Thyroid gland (tissue), 4 donors: ENCODE data around the gene LMO1. TPM values are rescaled to one million over a fixed set of nuclear protein-coding genes. Genes with fewer than 3 reads are reported as not detected.

Experiments
- DNase-seq, 2 donors: peaks; one replicate each; pipeline ENCODE4 v3.0.0-alpha.2; 2019
- H3K27ac ChIP-seq, 3 donors: fragments of 200-600 bp; sonication (generic); 1 replicate in 2 of 3; 2 replicates in 1 of 3; pipeline ENCODE4 v1.5.1; 2016 to 2019; ENCODE audit warnings: mild to moderate bottlenecking in 1 of 3, moderate library complexity in 1 of 3
- H3K27me3 ChIP-seq: fragments of 200-600 bp; sonication (generic); one replicate; pipeline ENCODE4 v1.5.1; 2019
- H3K36me3 ChIP-seq, 2 donors: fragments of 200-600 bp; sonication (generic); one replicate each; pipeline ENCODE4 v1.5.1; 2016 to 2019
- H3K4me1 ChIP-seq, 2 donors: fragments of 200-600 bp; sonication (generic); one replicate each; pipeline ENCODE4 v1.5.1; 2017 to 2019
- H3K4me3 ChIP-seq, 3 donors: fragments of 200-600 bp; sonication (generic); replicated peaks in 1 of 3; 1 replicate in 2 of 3; 2 replicates in 1 of 3; pipeline ENCODE4 v1.5.1; 2016; ENCODE audit warnings: mild to moderate bottlenecking in 1 of 3
- H3K9me3 ChIP-seq: fragments of 200-600 bp; sonication (generic); one replicate; pipeline ENCODE4 v1.5.1; 2017
- CTCF ChIP-seq, 6 experiments: fragments of 200-600 bp in 3 of 6; fragments of 450-650 bp in 3 of 6; sonication (generic) in 3 of 6; IDR thresholded peaks; one replicate each; pipeline ENCODE4 v1.5.1; 2016 to 2019; ENCODE audit warnings: antibody characterized with exemption in 6 of 6, mild to moderate bottlenecking in 2 of 6, inconsistent platforms in 1 of 6, moderate library complexity in 1 of 6
- POLR2A ChIP-seq, 2 donors: fragments of 450-650 bp; IDR thresholded peaks; one replicate each; pipeline ENCODE4 v1.6.1; 2017; ENCODE audit warnings: antibody characterized with exemption in 2 of 2, mild to moderate bottlenecking in 2 of 2, moderate library complexity in 1 of 2
- WGBS, 2 donors: methylation state at CpG; one replicate each; pipeline ENCODE4 v1.1.5; 2017; 5-methylcytosine and 5-hydroxymethylcytosine counted together
- intact Hi-C: fragments of 100-400 bp; cut with DNase I; formaldehyde crosslinking; loops from one replicate; pipeline ENCODE4 v1.15.1; 2023
- total RNA-seq, 4 donors: library from RNA; depleted of rRNA; stranded (reverse); fragments of >200 nt; gene quantifications; one replicate each; pipeline ENCODE4 v1.2.3, GENCODE V29; 2016

Gene LMO1
- total RNA-seq, 4 donors from 2014 or later = 0.59 TPM; not detected in 3

- TF ChIP-seq POLR2A (IDR thresholded peaks at IDR 0.05) = no peak
- TF ChIP-seq CTCF (IDR thresholded peaks at IDR 0.05) = no peak
- no peak overlapping the region for H3K4me3 ChIP-seq
- no peaks in the 10 kb centered on the region for H3K27me3 ChIP-seq
- DNase-seq = no peak
- H3K9me3 ChIP-seq = no peaks in the 10 kb centered on the region
- intact Hi-C loops = no loop called here
- no peaks in the 10 kb centered on the region for H3K4me1 ChIP-seq
- H3K36me3 ChIP-seq = no peaks in the 10 kb centered on the region
- H3K27ac ChIP-seq = no peak overlapping the region
- 40 to 45% methylated on average over 2 of the region's 2 CpGs for WGBS, 2 donors
Observed at GRCh38 chr11:8190431-8190830, 73.2 kb downstream of the LMO1 start.

GRCh38 chr11:8186429-8186828 is 77.2 kb downstream of the LMO1 start:
- TF ChIP-seq CTCF (IDR thresholded peaks at IDR 0.05) (no peak), POLR2A (IDR thresholded peaks at IDR 0.05) (no peak)
- H3K9me3 ChIP-seq = no peaks in the 10 kb centered on the region
- no peaks in the 10 kb centered on the region for H3K36me3 ChIP-seq
- H3K27me3 ChIP-seq = no peaks in the 10 kb centered on the region
- 83 to 88% methylated on average over 2 of the region's 2 CpGs for WGBS, 2 donors
- no peak overlapping the region for H3K4me3 ChIP-seq
- no peaks in the 10 kb centered on the region for H3K4me1 ChIP-seq
- H3K27ac ChIP-seq = no peak overlapping the region
- no peak for DNase-seq
- intact Hi-C loops = no loop called here

GRCh38 chr11:8183111-8183510 is 80.6 kb downstream of the LMO1 start:
- no peaks in the 10 kb centered on the region for H3K4me1 ChIP-seq
- intact Hi-C loops = no loop called here
- H3K4me3 ChIP-seq = no peak overlapping the region
- H3K36me3 ChIP-seq = no peaks in the 10 kb centered on the region
- H3K27ac ChIP-seq = no peak overlapping the region
- DNase-seq = no peak
- TF ChIP-seq CTCF (IDR thresholded peaks at IDR 0.05) (no peak), POLR2A (IDR thresholded peaks at IDR 0.05) (no peak)
- H3K27me3 ChIP-seq = no peaks in the 10 kb centered on the region
- 76 to 83% methylated on average over 5 of the region's 5 CpGs for WGBS, 2 donors
- H3K9me3 ChIP-seq = no peaks in the 10 kb centered on the region

GRCh38 chr11:8180469-8180868 is 83.2 kb downstream of the LMO1 start:
- Histone ChIP-seq H3K36me3 (no peaks in the 10 kb centered on the region), H3K9me3 (no peaks in the 10 kb centered on the region), H3K27me3 (no peaks in the 10 kb centered on the region), H3K4me1 (no peaks in the 10 kb centered on the region), H3K27ac (no peak overlapping the region), H3K4me3 (no peak overlapping the region)
- no peak for DNase-seq
- intact Hi-C loops = no loop called here
- TF ChIP-seq POLR2A (IDR thresholded peaks at IDR 0.05) (no peak), CTCF (IDR thresholded peaks at IDR 0.05) (no peak)
- WGBS, 2 donors = 58 to 67% methylated on average over 4 of the region's 4 CpGs

GRCh38 chr11:8178297-8178696 is 85.4 kb downstream of the LMO1 start:
- H3K27me3 ChIP-seq = no peaks in the 10 kb centered on the region
- no peak overlapping the region for H3K4me3 ChIP-seq
- 67 to 70% methylated on average over 1 of the region's 1 CpG for WGBS, 2 donors
- no peak overlapping the region for H3K27ac ChIP-seq
- H3K36me3 ChIP-seq = no peaks in the 10 kb centered on the region
- intact Hi-C loops = no loop called here
- H3K9me3 ChIP-seq = no peaks in the 10 kb centered on the region
- no peak for TF ChIP-seq POLR2A (IDR thresholded peaks at IDR 0.05)
- no peak for TF ChIP-seq CTCF (IDR thresholded peaks at IDR 0.05)
- H3K4me1 ChIP-seq = no peaks in the 10 kb centered on the region
- no peak for DNase-seq
